NCI-H69 (cell line): ENCODE results near the gene POMP.

ENCODE experiments used
- DNase-seq: peaks from one replicate; lab custom pipeline; 2025; lab: John Stamatoyannopoulos, UW

Gene POMP

DNA sequence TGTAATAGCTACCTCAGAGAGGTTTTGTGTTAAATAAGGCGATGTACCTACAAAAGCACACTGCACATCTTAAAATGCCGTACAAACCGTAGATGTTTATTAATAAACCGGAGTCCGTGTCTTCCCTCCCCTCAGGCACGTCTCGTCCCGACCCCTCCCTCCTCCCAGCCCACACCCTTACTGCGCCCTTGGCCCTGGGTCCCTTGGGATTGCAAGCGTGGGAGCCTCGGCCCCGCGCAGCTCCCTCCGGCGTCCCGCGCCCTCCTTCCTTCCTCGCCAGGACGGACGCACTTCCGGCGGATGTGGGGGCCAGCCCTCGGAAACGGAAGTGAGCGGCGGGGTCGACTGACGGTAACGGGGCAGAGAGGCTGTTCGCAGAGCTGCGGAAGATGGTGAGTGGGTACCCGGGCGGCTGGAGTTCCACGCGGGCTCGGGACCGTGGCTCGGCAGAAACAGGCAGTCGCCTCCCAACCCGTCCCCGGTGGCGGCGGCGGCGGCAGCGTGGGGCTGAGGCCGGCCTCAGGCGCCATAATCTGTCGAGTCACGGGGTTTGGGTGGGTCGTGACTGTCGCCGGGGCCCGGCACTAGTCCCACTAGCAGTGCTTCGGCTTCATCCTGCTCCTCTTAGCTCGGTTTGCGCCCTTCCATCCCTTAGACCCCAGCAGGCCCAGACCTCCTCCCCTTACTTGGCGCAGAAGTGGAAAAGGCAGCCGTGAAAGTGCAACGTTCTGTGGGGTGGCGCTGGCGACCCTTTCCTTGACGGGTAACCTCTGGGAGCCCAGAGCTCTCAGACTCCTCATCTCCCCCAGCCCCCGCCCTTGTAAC is at the start of gene POMP:
POMP (plus strand) TSS at position 335 of the 825 bp plus-strand sequence; CDS start at position 390, 55 bp downstream.
- DNase-seq = peak; percentile 92

DNA sequence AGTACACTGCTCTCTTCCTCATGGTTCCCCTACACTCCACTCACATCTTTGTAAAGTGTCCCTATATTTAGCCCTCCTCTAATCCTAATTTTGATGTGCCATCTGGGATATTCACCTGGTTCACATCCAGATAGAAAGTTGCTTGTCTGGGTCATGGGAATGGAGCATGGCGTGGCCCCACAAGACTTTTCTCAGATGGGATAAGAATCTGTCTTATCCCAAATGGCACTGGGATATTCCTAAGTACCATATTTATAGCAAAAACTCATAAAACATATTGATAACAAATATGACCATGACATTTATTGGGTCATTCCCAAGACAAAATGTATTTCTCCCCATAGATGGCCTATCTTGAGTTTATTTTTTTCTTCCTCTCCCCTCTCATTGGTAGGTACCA is 49.5 kb upstream of the POMP start:
- DNase-seq = no peak

DNA sequence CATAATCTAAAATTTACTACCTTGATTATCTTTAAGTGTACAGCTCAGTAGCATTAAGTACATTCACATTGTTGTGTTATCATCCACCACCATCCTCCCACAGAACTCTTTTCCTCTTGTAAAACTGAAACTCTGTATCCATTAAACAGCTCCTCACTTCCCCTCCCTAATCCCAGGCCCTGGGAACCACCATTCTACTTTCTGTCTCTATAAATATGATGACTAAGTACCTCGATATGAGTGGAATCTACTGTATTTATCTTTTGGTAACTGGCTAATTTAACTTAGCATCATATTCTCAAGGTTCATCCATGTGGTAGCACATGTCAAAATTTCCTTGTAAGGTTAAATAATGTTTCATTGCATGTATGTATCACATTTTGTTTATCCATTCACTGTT is 49.0 kb upstream of the POMP start:
- DNase-seq = no peak

DNA sequence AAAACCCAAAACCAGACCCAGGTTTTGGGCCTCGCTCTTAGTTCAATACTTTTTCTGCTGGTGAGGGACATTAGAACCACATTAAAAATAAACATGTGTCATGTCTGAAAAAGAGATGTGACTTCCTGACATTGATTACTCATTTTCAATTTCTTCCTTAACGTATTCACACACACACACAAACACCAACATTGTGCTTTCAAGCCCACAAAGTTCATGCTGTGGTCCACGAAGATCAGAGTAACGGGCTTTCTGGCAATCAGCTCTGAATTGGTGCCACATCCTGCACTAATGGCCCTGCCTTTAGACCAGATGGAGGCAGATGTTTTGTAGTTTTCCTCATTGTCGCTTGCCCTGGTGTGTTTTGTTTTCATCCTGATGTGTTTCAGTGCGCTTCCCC is 47.9 kb upstream of the POMP start:
- no peak for DNase-seq

DNA sequence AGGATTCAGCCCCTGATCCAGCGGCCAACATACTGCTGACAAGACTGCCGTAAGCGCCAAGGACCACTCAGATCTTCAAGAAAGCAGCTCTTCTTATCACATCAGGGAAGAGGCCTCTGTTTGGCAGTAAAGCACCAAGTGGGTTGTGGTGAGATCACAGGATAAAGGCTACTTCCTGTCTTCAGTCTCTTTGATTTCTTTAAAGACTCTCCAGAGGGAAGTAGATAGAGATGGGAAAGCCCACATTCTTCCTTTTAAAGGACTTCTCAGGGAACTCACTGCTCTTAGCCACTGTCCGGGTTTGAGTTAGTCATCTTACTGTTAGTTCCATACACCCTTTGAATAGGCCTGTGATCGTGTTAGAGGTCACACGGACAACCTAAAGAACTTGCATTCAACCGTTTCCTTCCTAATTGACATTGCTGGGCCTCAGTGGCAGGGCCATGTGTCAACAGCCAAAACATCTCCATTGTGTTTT is 47.2 kb upstream of the POMP start:
- DNase-seq = no peak

DNA sequence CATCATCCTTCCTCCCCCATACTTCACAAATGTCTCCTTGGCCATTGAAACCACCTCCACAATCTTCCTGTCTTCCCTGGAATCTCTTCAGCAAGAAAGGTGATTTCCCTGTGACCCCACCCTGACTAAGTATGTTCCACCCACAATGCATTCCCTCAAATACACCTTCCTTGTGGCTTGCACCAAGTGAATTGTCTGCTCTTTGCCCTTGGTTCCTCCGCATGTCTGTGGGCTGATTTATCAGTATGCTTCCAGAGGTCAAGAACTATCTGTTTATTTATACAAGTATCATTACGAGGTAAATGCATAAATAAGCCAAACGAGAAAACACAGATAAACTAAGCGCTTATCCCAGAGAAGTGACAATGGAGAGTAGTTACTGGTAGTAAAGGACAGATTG is 45.4 kb upstream of the POMP start:
- no peak for DNase-seq

GRCh38 chr13:28615916-28616446 is 42.9 kb upstream of the POMP start:
- no peak for DNase-seq

DNA sequence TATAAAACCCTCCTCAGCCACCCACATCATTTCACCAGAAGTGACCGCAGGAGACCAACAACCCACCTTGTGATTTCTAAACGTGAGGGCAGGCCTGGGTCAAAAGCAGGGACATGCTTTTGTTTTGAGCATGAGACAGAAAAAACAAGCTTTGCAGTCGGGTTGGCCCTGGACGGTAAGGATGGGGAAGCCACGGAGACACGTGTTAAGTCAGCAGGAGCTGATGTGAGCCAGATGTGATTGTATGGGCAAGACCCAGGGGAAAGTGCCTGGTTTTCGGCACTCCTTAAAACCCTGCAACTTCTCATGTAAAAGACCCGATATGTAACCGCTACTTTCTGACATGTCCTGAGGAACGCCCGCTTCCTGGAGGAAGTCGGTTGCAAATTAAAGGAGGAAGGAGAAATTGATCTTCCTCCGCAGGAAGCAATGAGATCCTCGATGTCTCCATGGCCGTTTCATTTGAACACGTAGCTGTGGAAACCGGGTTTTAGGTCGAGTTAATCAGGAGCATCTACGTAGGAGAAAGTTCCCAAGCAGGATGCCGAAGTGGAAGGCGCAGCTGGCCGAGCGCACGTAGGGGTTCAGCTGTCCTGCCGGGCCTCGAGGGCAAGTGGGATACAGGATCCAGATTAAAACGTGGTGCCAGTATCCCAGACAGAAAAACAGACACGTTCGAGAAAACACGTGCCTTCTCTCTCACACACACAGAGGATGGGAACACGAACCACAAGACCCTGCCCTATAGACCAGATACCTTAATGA is 40.5 kb upstream of the POMP start:
- no peak for DNase-seq

GRCh38 chr13:28620011-28620830 is 38.7 kb upstream of the POMP start:
- no peak for DNase-seq

- DNase-seq = no peak
These were observed 37.5 kb upstream of the POMP start for GRCh38 chr13:28621449-28621848.

- DNase-seq = no peak
These were observed 36.6 kb upstream of the POMP start for GRCh38 chr13:28622286-28622685.

DNA sequence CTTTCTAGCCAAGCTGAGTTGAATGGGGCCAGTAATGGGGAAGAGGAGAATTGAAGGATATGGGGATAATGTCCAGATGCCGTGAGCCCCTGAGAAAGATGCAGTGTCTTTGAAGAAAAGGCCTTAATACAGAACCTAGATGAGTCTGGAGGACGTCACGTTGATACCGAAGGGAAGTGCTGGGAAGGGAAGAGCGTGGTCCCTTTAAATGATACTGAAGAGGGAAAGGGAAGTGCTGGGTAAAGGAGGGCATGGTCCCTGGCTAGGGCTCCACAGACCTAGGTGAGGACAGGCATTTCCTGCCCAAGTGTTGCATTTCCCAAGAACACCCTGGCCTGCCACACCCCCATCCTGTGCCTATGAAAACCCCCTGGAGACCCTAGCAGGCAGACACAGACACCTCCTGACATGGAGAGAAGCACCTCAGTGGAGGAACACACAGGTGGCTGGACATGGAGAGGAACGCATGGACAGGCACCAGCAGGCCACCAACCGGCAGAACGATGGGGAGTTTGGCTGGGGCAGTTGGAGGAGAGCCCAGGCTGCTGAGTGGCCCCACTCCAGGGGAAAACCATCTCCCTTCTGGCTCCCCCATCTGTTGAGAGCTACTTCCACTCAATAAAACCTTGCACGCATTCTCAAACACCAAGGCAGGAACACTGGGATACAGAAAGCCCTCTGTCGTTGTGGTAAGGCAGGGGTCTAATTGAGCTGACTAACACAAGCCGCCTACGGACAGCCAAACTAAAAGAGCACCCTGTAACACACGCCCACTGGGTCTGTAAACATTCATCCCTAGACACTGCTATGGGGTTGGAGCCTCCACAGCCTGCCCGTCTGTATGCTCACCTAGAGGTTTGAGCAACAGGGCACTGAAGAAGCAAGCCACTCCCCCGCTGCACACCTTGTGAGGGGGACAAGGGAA is 34.9 kb upstream of the POMP start:
- no peak for DNase-seq

DNA sequence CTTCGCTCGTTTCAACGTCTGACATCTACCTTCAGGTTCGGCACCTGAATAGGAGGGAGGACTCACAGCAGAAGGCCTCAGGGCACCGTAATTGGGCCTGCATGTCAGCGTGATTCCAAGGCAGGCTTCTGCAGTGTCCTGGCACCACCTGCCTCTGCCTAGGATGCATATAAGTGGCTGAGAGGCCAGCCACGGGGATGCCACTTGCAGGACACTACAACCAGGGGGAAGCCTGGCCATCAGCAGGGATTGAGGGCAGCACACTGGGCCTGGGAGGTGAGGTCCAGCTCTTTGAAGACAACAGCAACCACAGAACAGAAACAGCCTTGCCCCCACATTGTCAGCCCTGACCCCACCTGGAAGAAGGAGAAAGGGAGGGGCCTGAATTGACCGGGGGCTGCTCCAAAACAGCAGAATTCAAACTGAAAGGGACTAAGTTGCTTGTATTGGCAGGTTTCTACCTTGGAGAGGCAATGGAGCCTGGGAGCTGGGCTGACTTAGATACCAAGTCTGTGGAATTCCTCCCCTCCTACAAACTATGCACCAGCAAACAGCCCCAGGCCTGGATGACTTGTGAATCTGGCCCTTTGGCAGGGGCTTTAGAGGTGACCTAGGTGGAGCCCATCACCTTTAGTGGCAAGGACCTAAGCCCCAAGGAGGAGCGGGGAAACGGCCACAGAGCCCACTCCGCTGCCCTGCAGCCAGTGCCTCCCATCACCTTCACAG is 34.1 kb upstream of the POMP start:
- DNase-seq = no peak

DNA sequence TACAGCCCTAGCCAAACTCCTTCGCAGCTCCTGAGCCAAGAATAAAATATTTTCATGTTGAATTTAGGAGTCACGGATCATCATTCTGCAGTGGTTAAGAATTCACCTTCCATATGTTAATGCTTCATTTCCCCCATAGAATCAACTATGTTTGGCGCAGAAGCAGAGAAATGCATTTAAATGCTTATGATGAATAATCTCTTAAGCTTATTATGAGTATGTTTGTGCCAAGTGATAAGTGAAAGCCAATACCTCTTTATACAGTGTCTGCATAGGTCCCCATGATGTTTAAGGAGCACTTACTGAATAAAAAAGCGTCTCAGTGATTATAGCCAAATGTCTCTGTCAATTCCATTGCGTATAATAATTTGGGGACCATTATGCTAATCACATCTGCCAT is 32.7 kb upstream of the POMP start:
- no peak for DNase-seq

DNA sequence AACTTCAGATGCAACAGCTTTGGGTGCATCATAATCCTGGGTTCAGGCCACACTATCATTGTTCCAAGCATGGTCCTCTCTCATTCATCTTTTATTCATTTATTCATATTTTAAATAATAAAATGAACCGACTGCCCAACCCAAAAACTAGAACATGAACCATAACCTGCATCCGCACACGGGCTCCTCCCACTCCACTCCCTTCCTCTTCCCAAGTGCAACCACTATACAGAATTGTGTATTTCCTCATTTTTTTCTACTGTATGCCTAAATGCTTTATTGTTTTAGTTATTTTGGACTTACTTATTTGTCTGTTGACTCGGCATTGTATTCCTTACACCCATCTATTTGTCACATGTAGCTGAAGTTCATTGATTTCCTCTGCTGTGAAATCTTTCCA is 30.7 kb upstream of the POMP start:
- DNase-seq = no peak

- DNase-seq = no peak
These were observed 28.1 kb upstream of the POMP start for GRCh38 chr13:28630869-28631268.

DNA sequence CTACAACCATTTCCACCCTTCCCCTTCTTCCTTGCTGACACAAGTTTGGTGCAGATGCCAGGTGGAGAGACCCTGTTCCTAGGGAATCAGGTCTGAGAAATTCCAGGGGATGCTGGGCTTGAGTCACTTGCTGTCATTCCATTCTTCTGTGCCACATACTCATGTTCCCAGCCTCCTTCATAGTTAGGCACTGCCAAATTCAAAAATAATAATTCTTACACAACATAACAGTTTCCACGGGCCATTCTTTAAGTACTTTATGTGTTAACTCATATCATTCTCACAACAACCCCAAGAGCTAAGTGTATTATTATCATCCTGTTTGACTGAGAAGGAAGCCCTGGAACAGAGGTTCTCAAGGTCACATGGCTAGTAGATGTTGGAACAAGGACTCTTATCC is 27.1 kb upstream of the POMP start:
- DNase-seq = no peak

DNA sequence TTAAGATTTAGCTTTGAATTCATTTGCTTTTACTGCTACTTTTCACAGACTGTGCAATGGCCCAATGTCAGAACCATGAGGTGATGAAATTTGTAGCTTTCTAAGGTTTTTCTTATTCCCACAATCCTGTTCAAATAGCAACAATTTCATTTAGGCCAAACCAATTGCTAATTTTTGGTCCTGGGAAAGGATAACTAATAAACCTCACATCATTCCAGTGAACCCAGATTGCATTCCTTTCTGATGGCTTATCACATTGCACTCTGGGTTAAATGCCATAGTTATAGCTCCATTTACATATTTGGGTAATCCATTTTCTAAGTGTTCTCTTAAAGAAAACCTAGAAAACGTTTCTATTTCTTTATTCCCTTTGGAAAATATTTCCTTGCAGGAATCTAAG is 22.9 kb upstream of the POMP start:
- DNase-seq = no peak

- peak; percentile 19 for DNase-seq
These were observed 22.1 kb upstream of the POMP start for GRCh38 chr13:28636677-28637317.
